LNCAP (cell line): ENCODE data around the gene TMEM217.

ENCODE experiments used
- CTCF ChIP-seq: fragments of 450-650 bp; IDR thresholded peaks from 2 replicates; pipeline ENCODE4 v1.5.1; 2017; ENCODE audit warnings: mild to moderate bottlenecking

TMEM217 gene

GRCh38 chr6:37162740-37163139, 95.2 kb downstream of the TMEM217 start:
- TF ChIP-seq CTCF: no peak
